Stimulated activated CD8-positive, alpha-beta memory T cell treated with anti-CD3 and anti-CD28 coated beads, Interleukin-4, amount 100 ng/mL, for 4 hours (primary cell): Measurements from ENCODE around the gene TIGD3.

Source experiments
- DNase-seq, 2 donors: peaks; one replicate each; pipeline ENCODE4 v3.0.0-alpha.2; 2020; ENCODE audit warnings: low read depth in 2 of 2, low spot score in 1 of 2

TIGD3 gene

GRCh38 chr11:65389294-65389980, 34.9 kb downstream of the TIGD3 start:
- no peak for DNase-seq

DNA sequence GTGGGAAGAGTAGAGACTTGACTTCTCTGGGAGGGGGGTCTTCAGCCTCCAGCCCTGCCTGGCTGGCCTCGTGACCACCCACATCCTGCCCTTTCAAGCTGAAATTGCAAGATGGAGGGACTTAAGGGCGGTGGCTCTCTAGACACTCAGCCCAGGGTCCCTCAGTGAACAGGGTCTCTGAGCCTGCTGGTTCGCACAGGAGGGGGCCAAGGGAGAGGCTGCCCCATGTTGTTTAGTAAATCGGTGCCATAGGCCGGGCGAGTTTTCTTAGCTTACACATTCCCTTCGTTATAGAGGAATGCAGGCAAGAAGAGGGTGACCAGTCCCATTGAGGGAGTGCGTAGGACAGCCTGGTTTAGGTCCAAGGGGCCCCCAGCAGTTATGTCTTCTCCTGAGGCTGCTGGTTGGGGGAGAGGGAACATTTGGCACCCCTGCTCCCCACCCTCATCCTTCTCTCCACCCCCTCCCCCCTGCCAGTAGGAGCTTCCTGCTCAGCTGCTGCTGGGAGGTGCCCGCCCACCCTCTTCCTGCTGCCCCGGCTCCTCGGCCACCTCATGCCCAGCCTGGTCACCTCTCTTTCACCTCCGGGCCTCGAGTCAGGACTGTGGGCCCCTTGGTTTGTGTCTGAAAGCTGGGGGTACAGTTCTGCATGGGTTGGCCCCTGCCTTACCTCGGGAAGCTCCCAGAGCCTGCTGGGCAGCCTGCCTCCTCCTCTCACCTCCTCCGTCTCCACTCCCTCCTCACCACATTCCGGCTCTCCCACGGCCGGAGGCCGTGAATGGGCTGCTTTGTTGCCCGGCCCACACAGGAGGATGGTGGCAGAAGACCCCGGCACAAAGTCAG, 35.8 kb downstream of the TIGD3 start:
- DNase-seq, result no peak

DNA sequence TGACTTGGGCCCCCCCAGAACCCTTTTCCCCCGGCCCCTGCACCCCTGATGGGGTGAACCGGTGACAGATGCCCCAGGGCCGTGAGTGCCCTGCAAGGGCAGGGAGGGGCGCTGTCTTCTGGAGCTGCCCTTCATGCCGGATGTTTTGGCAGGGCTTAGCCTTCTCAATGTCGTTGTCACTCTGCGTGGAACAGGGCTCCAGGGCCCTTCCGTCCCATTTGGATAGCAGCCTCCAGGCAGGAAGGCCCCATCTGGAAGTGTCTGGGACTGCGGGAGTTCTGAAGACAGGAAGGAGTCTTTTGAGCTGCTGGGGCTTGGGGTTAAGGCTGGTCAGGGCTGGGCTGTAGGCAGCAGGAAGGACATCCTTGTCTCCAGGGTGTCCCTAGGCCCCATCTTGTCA, 36.4 kb downstream of the TIGD3 start:
- no peak for DNase-seq

DNA sequence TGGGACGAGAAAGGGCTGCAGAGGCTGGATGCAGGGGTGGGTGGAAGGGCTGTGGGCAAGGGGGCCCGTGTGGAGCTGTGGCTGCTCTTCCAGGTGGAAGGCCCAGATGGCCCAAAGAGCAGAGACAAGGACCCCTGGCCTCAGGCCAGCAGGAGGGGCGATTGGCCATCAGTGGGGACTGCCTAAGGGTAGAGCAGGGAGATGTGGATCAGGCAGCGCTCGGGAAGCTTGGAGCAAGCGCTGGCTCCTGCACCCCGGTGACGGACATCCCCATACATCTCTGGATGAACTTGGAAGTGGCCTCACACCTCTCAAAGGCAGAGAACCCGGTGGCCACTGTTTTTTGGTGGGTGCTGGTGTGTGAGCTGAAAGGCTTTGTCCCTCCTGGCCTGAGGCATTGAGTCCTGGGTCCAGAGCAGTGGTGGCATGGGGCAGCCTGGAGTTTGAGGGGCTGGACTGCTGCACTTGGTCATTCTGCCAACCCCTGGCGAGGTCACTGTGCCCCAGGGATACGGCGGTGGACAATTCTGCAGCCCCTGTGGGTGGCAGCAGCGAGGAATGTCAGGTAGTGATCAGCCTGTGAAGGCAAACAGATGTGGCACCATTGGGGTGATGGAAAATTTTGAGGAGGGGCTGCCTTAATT, 37.8 kb downstream of the TIGD3 start:
- no peak for DNase-seq

DNA sequence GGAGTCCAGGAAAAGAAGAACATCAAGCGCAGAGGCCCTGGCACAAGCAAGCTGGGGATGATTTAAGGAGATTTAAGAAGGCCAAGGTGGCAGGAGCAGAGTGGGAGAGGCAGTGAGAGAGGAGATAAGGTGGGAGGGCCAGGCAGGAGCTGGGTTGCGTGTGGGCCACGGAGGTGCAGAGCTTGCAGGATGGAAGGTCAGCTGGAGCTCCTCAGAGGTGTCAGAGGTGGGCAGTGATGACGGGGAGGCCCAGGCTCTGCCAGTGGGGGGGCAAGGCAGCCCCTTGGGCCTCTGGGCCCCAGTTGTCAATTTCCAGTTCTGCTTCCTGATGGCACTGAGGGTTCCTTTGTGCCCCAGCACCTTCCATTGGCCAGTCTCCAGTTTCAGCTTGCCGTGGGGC, 38.3 kb downstream of the TIGD3 start:
- no peak for DNase-seq

DNA sequence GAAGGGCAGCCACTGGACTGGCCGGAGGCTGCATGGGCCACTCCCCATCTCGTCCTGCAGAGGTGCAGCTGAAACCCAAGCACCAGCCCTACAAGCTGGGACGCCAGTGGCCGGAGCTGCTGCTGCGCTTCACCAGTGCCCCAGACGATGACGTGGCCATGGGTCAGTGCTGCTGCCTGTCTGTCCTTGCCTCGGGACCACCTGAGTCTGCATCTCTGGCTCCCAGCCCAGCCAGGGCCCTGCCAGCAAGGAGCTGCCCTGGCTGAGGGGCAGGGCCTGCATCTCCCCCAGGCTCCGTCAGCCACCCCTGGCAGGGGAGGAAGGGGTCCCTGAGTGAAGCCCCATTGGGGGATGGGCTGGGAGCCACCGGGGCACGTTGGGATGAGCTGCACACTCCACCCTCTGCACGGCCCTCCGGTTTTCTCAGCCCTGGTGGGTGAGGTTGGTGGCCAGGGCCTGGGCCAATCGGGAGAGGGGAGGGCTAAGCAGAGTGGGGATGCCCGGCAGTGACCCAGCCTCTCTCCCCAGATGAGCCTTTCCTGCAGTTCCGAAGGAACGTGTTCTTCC, 39.0 kb downstream of the TIGD3 start:
- no peak for DNase-seq

- no peak for DNase-seq
Measured at GRCh38 chr11:65394125-65394536, 39.6 kb downstream of the TIGD3 start.

- DNase-seq, result no peak
Measured at GRCh38 chr11:65395961-65396530, 41.5 kb downstream of the TIGD3 start.

- DNase-seq, result no peak
Measured at GRCh38 chr11:65396769-65397745, 42.5 kb downstream of the TIGD3 start.

- no peak for DNase-seq
Measured at GRCh38 chr11:65398362-65398910, 43.9 kb downstream of the TIGD3 start.

DNA sequence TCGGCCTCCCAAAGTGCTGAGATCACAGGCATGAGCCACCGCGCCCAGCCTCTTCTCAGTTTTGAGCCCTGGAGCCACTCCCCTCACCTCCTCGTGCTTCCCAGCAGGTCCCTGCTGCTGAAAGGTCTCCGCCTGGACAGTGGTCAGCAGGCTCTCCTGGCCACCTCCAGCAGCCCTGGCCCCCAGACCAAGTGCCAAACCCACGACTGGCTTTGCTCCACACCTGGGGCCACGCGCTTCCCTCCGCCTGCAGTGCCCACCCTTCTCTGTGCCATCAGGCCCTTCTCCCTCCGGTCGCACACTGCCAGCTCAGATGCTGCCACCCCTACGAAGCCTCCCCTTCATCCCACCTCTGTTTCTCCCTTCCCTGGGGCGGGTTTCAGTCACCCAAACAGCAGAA, 44.7 kb downstream of the TIGD3 start:
- no peak for DNase-seq

GRCh38 chr11:65399845-65400244, 45.3 kb downstream of the TIGD3 start:
- DNase-seq, result no peak

DNA sequence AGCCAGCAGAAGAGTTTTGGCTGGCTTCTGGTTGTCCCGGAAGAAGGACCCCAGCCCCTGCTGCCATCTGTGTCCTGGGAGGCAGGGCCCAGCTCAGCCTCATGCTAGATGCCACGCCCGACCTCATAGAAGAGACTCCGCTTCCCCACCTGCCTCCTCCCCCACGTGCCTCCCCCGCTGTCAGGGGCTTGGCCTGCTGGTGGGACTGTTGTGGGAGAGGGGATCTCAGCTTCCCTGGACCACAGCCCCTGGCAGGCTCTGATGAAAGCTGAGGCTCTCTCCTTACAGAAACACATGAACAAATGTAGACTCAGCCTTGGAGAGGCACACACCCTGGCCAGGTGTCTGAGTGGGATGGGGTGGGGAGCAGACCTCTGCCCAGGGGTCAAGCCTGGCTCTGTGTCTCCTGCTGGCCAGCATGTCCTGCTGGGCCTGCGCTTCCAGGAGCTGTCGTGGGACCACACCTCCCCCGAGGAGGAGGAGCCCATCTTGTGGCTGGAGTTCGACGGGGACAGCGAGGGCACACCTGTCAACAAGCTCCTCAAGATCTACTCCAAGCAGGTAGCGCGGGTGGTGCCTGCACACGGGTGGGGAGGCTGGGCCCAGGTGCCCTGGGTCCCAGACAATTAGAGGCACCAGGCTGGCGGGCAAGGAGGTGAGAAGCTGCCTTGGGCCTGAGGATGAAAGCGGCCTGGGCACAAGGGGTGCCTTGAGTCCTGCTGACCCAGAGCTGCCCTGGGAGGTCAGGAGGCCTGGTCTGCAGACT, 45.9 kb downstream of the TIGD3 start:
- DNase-seq, result no peak

GRCh38 chr11:65401073-65401802, 46.7 kb downstream of the TIGD3 start:
- no peak for DNase-seq

GRCh38 chr11:65401803-65402248, 47.3 kb downstream of the TIGD3 start:
- no peak for DNase-seq

- DNase-seq, result no peak
Measured at GRCh38 chr11:65402790-65403189, 48.2 kb downstream of the TIGD3 start.

DNA sequence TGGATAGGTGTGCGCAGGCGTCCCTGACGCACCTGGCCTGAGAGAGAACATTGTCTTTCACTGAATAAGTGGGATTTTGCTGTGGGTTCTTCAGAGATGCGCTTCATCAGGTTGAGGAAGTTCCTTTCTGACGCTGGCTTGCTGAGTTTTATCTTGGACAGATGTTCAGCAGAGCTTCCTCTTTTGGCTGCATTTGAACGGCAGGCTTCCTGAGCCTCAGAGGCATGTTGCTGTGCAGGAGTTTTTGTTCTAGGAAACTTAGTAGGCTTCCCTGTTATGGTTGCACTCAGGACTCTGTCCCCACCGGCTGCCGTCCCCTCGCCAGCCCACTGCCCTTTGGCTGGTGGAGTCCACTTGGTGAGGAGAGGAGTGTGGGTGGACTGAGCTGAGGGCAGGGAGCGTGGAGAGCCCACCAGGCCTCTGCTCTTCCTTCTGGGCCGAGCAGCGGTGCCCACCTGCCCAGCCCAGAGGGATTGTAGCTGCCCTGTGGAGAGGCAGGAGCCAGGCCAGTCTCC, 49.1 kb downstream of the TIGD3 start:
- no peak for DNase-seq

- DNase-seq, result no peak
Measured at GRCh38 chr11:65404210-65404609, 49.7 kb downstream of the TIGD3 start.
